GM21515 (cell line): ENCODE results near the gene MAGI1.

Source experiments
- ATAC-seq: cut with Tn5 transposase; IDR thresholded peaks from one replicate; pipeline ENCODE4 v1.9.1; 2021; ENCODE audit not compliant: unreplicated experiment

Gene MAGI1

DNA sequence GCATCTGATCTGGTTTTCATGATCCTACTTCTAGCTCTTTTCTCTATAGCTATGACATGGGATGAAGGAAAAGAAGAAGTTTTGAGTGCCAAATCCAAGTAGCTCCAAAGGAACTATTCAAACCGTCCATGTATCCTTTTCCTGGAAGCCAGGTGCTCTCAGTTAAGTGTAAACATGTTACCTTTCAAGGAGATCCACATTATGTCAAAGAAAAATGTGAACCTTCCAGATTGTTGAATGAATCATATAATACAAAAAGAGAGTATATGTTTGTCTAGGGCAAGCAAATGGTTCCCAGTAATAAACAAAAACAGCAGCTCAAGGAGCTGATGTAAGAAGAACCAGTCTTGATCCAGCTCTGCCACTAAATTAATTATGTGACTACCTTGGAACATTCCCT, 534.9 kb downstream of the MAGI1 start:
- ATAC-seq, result no peak

DNA sequence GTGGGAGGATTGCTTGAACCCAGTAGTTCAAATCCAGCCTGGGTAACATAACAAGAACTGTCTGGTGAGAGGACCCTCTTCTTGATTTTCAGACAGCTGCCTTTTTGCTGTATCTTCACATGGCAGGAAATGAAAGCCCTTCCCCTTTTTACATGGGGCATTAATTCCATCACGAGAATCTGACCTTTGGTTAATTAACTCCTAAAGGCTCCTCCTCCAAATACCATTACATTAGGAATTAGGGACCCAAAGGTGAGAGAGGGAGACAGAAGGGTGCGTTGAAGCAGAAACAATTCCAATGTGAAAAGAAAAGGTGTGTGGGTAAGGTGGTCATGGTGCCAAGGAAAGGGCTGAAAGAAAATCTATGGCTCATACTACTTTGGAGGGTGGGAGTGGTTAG, 536.2 kb downstream of the MAGI1 start:
- ATAC-seq, result no peak

DNA sequence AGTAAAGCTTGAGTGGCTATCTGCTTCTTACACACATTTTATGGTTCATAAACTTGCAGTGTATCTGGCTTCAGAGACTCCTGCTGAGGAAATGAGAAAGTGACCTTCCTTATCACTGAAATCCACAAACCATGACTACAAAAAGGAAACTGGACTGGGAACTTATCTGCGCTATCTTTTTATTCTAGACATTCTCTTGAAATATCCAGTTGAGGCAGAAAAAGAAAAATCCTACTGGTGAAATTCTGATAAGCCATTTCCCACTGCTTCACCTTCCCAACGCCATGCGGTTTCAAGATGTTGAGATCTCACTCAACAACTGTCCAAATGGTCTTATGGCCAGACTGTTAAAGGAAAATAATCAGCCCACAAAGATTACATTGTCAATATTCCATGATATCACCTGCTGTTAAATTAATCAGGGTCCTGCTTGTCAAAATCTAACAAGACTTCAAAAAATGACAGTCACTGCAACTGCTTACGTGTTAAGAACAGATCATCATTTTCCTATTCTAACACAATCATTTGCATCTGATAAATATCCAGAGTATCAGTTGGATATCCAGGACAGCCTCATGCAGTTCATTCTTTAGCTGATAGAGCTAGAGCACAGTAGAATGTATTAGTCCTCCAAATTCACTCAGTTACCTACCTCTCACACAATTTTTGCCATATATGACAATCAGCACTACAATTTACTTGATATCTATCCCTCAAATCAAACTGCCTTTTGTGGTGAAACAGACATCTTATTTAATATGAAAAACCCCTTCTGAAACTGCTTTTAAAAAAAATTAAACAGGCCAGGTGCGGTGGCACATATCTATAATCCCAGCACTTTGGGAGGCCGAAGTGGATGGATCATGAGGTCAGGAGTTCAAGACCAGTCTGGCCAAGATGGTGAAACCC, 538.1 kb downstream of the MAGI1 start:
- ATAC-seq, result no peak

DNA sequence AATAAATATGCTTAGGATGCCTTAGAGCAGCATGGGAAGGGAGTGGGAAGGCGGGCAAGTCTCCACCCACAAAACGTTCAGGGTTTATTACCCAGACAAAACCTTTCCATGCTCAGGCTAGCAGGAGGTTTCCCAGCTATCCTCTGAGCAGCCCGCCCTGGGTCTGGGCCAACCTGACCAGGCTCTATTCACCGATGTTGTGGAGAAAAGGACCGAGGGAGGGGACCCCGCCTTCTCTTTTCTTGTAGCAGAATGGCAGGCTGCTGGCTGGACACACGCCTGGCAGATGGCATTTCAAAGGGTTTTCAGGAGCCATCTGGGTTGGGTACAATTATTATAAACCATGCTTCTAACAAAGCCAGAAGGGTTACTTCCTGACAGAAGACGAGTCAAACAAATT, 540.9 kb downstream of the MAGI1 start:
- no peak for ATAC-seq

DNA sequence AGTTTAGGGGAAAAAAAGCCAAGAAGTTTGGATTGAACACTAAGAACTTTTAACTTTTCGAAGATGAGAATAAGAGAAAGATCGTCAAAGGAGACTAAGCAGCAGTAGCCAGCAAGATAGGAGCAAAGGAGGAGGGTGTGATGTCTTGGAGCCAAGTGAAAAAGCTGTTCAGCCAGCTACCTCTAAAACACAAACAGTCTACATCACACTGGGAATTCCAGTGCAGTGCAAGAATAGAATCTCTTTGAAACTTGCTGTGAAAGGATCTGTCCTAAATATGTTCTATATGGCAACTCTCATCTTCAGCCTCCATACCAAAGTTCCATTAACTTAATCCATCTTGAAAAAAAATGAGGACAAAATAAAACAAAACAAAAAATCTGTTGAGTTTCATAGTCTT, 541.5 kb downstream of the MAGI1 start:
- ATAC-seq, result no peak

DNA sequence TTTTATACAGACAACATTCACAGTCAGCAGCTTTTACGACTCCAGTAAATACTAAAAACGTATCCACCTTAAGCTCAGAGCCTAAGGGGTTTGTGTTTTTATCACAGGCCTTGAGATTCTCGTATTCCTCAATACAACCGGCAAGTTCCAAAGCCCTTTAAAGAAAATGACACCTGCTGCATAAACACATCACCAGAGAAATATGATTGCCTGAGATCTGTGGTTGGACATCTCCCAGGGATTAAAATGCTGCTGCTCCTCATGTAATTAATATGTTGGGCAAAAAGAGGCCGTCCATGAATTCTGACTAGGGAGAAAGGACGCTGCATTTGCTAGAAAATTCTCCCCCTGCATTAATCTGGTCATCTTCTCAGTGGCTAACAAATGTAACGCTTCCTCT, 544.8 kb downstream of the MAGI1 start:
- no peak for ATAC-seq

DNA sequence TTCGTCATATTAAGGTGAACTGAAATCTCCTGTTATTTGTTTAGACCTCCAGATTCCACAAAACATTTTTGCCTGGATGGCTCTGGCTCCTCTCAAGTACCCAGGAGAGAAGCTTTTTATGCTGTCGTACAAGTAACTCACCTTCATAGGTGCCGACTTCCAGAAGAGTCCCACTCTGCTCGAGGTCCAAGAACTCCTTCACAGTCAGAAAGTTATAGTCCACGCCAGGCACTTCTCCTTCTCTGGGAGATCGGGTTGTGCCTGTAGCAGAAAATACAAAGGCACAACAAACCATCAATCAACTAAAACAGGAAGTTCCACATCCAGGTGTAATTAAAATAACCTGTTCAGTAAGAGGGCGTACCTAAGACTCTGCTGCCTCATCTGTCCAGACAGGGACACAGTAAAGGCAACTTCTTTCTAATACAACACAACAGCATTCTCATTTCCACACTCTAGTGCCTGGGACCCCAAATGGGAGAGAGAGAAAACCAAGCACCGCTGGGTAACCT, 545.3 kb downstream of the MAGI1 start:
- no peak for ATAC-seq

DNA sequence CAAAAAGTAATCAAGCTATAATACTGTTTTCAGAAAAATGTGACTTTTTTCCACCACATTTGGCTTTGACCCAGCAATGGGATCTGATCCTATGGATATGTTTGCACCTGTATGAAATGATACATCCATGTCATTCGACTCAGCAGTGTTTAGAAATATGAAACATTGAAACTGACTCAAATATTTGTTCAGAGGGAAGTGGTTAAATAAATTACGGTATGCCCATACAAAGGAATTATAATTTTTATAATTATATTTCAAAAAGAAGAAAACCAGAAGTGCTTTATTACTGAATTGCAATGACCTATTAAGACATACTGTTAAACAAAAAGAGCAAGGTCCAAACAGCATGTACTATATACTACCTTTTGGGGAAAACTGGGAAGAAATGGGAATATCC, 546.5 kb downstream of the MAGI1 start:
- no peak for ATAC-seq

DNA sequence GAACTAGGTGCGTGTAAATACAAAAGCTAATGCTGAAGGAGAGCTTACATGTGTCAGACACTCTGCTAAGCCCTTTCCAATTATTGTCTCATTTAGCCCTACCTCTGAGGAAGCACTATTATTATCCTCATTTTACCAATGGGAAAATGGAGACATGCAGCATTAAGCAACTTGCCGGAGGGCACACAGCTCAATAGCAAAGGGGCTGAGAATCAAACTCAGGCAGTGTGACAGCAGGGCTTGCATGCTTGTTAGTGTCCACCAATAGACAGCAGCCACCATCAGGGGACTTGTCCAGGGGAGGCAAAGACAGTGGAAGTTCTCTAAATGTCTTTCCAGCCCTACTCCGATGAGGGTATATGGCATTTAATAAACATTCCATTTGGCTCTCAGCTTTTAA, 548.6 kb downstream of the MAGI1 start:
- no peak for ATAC-seq

DNA sequence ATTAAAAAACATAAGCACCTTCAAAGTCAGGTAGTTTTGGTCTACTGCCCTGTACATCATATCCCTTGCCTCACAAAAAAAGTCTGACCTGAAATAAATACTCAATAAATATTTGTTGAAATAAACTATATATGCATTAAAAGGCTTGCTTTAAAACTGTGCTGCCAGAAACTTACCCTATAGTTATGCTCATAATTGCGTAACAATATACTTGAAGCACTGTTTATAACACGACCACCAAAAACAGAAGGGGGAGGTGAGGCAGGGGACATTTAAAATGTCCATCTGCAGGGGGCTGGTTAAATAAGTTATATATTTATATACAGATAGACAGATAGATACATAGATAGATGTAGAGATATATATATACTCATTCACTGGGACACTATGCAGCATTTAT, 549.5 kb downstream of the MAGI1 start:
- ATAC-seq, result no peak

DNA sequence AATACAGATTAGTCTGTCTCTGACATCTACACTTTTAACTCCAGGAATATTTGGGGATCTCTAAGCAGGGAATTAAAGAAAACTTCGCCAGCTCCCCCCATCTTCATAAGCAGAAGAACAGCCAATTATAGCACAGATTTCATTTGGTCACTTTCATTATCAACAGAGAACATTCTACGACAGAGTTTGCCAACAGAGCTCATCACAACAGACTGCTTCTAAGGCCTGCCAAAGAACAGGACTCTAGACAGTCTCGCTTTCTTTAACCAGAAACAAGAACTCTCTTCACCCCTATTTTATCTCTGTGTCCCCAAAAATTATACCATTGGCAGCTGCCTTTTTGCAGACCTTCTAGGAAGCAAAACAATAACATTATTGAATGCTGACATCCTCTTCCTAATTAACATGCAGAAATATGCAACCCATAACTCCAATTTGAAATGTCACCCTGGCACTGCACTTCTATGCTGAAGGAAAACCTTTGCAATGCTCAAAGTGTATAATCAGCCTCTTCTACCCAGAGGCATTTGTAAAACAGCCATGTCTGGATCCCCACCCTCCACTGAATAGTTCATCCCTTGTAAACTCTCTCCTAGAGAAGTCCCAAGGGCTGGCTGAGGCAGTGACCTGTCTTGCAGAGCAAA, 552.8 kb downstream of the MAGI1 start:
- no peak for ATAC-seq

DNA sequence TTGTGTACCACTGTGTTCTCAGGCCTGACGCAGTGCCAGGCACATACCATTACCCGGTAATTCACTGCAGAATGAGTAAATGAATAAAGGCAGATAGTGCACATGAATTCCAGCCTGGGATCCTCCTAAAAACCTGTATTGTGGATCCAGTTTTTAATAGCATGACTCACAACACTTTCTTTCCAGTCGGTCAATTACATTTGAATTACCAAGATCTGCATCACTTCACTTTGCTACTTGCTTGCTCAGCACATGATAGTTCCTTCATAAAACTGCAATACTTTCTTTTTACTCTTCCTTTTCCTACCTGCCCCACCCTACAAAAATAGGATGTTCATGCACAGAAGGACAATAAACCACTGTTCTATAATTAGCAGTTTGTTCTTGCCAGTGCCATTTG, 553.8 kb downstream of the MAGI1 start:
- ATAC-seq, result no peak

DNA sequence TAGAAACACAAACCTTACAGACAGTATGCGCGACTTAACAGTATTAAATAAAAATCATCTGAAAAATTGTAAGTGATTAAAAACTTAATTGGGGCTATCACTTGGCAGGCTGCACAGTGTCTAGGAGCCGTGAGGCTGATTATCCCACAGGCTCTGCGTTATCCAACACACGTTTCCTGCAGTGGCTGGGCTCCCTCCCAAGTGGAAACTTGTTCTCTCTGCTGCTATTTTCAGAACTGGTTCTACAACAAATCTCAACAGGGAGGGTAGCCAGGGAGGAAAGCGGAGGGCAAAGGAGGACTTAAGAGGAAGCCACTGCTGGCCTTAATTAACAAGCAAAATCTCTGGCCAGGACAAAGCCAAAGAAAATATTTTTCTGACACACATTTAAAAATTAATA, 555.2 kb downstream of the MAGI1 start:
- ATAC-seq, result no peak

DNA sequence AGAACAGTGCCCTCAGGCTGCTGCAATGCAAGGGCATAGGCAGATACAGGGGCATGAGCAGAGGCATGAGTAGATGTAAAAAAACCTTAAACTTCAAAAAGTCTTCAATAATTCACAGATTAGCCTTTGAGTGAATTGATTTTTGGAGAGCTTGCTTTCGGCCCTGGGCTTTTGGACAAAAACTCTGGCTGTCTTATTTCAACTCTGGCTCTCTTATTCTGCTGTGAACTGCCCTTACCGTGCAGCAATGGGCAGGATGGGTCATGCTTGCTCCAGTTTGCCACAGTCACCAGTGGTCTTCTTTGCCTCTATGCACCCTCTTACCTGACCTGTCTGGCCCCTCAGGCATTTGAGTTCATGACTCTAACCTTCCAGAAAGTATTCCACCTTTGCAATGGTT, 555.7 kb downstream of the MAGI1 start:
- ATAC-seq, result no peak

DNA sequence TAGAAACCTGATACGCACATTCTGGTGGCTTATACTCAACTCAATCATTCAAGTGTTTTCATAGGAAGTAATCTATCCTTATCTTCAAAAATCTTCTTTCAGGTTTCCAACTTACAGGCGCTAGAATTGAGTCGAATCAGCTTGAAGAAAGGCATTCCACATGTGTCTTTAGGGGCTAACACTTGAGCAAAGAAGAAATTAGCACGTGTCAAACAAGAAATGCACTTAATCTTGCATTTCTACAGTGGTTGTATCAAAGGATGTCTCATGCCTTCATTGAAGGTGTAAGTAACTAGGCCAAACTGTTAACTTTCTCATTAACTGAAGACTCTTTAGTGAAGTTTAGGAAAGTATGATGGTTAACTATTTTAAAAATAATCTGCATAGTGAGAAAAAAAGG, 557.6 kb downstream of the MAGI1 start:
- ATAC-seq, result no peak

DNA sequence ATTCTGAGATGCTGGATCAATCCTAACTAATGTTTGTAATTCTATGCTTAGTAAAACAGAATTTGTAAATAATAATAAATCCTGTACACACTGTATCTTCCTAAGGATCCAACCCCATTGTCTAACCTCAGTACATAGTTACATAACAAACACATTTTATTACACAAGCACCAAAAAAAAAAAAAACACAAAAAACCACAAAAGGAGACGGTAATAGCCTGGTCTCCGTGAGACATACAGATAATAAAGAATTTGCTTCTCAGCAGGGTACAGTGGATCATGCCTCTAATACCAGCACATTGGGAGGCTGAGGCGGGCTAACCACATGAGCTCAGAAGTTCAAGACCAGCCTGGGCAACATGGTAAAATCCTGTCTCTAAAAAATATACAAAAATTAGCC, 558.7 kb downstream of the MAGI1 start:
- ATAC-seq, result no peak

DNA sequence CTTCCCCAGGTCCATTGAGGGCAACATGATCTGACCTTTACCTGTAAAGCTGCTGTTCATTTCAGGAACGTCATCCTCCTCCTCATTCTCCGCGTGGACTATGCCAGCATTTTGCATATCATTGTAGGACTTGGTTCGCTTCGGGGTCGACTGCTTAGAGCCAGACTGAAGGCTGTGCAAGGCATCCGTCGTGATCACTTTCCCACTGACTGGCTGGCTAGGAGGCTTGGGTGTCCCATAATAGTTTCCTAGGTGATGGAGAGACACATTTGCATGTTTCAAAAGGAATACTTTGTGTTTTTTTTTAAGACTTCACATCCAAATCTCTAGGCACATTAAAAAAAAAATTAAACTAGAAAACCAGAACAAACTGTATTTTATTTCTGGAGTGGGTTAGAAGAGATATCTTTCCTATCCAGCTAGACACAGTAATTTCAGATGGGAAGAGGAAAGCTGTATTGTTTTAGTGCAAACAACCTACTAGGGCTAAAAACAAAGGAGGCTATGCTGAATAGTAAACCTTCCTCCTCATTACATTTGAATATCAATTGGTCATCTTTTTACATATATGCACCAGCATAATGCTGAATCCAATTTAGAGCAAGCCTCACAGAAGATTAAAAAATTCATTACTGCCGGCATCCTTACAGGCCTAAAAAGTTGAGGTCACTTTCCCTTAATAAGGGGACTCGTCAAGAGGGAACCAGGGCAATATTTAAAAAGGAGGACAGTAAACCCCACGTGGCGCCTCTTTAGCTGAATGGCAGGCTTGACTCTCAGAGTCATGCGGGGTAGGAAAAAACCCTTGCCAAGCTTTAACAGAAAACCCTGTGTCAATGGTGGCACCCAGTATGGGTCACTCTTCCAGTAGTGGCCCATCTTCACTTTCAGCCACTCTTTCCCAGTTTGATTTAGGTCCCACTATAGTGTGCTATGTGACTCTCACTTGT, 559.9 kb downstream of the MAGI1 start:
- no peak for ATAC-seq

DNA sequence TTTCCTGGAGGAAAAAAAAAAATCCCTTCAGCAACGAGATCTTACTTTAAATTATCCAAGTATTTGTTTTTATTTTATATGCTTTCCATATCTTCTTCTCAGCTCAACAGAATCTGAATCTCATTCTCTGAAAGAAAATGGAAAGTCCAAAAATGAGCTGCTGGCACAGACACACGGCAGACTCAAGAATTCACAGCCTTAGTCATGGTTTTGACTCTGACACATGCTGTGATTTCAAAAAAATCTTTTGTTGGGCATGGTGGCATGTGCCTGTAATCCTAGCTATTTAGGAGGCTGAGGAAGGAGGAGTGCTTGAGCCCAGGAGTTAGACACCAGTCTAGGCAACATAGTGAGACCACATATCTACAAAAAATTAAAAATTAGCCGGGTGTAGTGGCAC, 565.0 kb downstream of the MAGI1 start:
- ATAC-seq, result no peak

DNA sequence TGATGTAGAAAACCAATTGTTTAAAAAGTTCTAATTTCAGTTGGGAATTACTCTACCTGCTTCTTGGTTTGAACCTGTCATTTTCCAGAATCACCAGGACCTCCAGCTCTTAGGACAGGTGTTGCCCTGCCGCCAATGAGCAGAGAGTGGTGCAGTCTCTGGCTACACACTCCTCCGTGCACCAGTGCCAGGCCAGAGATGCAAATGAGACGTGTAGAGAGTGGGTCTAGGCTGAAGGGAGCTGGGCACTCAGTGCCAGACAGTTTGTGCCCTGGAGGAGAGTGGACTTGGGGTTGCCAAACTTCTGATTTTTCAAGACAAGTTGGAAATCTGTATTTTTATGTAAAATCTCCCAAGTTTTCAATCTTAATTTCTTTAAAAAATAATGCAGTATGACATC, 566.2 kb downstream of the MAGI1 start:
- no peak for ATAC-seq

DNA sequence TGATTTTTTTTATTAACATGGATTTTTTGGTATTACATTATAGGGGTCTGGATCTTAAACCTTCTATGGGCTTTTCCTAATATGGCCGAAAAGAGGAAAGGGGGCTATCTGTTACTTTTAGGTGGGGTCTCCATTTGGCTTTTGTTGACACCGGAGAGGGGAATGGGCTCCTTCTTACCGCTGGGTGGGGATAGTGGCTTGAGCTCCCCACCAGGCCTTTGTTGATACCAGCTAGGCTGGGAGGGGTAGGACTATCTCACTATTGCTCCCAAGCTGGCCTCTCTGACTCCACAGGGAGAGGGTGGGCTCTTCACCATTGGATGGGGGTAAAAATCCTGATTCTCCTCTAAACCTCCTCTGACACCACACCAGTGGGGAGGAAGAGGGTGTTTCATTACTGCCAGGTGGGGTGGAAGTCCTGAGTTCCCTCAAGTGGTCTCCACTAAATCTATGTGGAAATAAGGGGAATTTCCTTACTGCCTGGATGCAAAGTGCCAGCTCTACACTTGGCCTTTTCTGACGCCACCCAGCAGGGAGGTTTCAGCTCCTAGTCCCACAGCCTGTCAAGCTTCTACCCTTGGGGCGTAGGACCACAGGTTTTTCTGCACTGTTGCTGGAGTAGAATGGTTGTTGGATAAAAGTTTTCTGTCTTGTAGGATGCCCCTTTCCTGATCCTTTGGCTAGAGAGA, 572.3 kb downstream of the MAGI1 start:
- ATAC-seq, result no peak
